Liver (tissue), 9 donors: ENCODE data around the gene CHST14. TPM values are rescaled to one million over a fixed set of nuclear protein-coding genes. Genes with fewer than 3 reads are reported as not detected.
A peak's percentile ranks its signal among the peaks of the same experiment; 100 is the strongest.

Experiments
- DNase-seq: peaks from one replicate; pipeline ENCODE4 v3.0.0-alpha.2; 2017; ENCODE audit warnings: low spot score
- H3K27ac ChIP-seq, 2 donors: one replicate each; pipeline ENCODE4 v1.7.0; 2013; ENCODE audit warnings: inconsistent platforms in 2 of 2, low read length in 2 of 2, control low read depth in 1 of 2, low read depth in 1 of 2, mild to moderate bottlenecking in 1 of 2
- H3K27me3 ChIP-seq, 4 donors: one replicate each; pipeline versions ENCODE4 v1.6.1 to v1.7.0; 2013; ENCODE audit warnings: low read length in 3 of 4, inconsistent platforms in 1 of 4, mild to moderate bottlenecking in 1 of 4, moderate library complexity in 1 of 4; ENCODE audit not compliant: control insufficient read depth in 4 of 4, insufficient read depth in 4 of 4
- H3K36me3 ChIP-seq, 4 donors: one replicate each; pipeline versions ENCODE4 v1.6.1 to v1.7.0; 2013; ENCODE audit warnings: low read length in 3 of 4, mild to moderate bottlenecking in 3 of 4, low read depth in 1 of 4, moderate library complexity in 1 of 4; ENCODE audit not compliant: control insufficient read depth in 4 of 4, insufficient read depth in 3 of 4
- H3K4me1 ChIP-seq, 4 donors: one replicate each; pipeline versions ENCODE4 v1.6.1 to v1.7.0; 2013; ENCODE audit warnings: low read length in 3 of 4, mild to moderate bottlenecking in 3 of 4, moderate library complexity in 1 of 4; ENCODE audit not compliant: control insufficient read depth in 4 of 4, insufficient read depth in 4 of 4
- H3K4me3 ChIP-seq, 3 donors: one replicate each; pipeline versions ENCODE4 v1.6.1 to v1.7.0; 2013; ENCODE audit warnings: low read length in 3 of 3, control low read depth in 1 of 3, low read depth in 1 of 3, mild to moderate bottlenecking in 1 of 3
- H3K9ac ChIP-seq, 2 donors: one replicate each; pipeline ENCODE4 v1.7.0; 2013; ENCODE audit warnings: low read length in 2 of 2, mild to moderate bottlenecking in 2 of 2, moderate library complexity in 2 of 2, control low read depth in 1 of 2, low read depth in 1 of 2
- H3K9me3 ChIP-seq, 4 donors: one replicate each; pipeline versions ENCODE4 v1.6.1 to v1.7.0; 2013; ENCODE audit warnings: low read length in 3 of 4; ENCODE audit not compliant: control insufficient read depth in 4 of 4
- ATF3 ChIP-seq: IDR thresholded peaks from 2 replicates; pipeline ENCODE4 v1.6.1; 2016; ENCODE audit warnings: antibody characterized with exemption
- CTCF ChIP-seq: fragments of 150-350 bp; IDR thresholded peaks from 2 replicates; pipeline ENCODE4 v1.5.1; 2017; ENCODE audit warnings: improper control_type of control experiment, low read depth, low read length; ENCODE audit not compliant: missing input control
- EGR1 ChIP-seq, 2 donors: IDR thresholded peaks; 2 replicates each; pipeline ENCODE4 v1.6.1; 2016 to 2018; ENCODE audit warnings: antibody characterized with exemption in 2 of 2, low read depth in 2 of 2
- FOXA1 ChIP-seq: IDR thresholded peaks from 2 replicates; pipeline ENCODE4 v1.6.1; 2016; ENCODE audit warnings: antibody characterized with exemption
- FOXA2 ChIP-seq: IDR thresholded peaks from 2 replicates; pipeline ENCODE4 v1.6.1; 2016; ENCODE audit warnings: antibody characterized with exemption
- GABPA ChIP-seq, 2 donors: IDR thresholded peaks in 1 of 2; conservative IDR thresholded peaks in 1 of 2; 2 replicates each; pipeline ENCODE4 v1.6.1; 2016; ENCODE audit warnings: antibody characterized with exemption in 2 of 2, mild to moderate bottlenecking in 1 of 2, moderate library complexity in 1 of 2
- HNF4A ChIP-seq, 2 donors: conservative IDR thresholded peaks; 2 replicates each; pipeline ENCODE4 v1.6.1; 2016; ENCODE audit warnings: antibody characterized with exemption in 2 of 2, mild to moderate bottlenecking in 2 of 2
- HNF4G ChIP-seq: IDR thresholded peaks from 2 replicates; pipeline ENCODE4 v1.6.1; 2016; ENCODE audit warnings: antibody characterized with exemption
- JUND ChIP-seq, 2 donors: IDR thresholded peaks; 2 replicates each; pipeline ENCODE4 v1.6.1; 2016; ENCODE audit warnings: antibody characterized with exemption in 2 of 2
- MAX ChIP-seq: IDR thresholded peaks from 2 replicates; pipeline ENCODE4 v1.6.1; 2016; ENCODE audit warnings: antibody characterized with exemption
- NR2F2 ChIP-seq: IDR thresholded peaks from 2 replicates; pipeline ENCODE4 v1.6.1; 2016; ENCODE audit warnings: antibody characterized with exemption
- RAD21 ChIP-seq, 2 donors: IDR thresholded peaks; 2 replicates each; pipeline ENCODE4 v1.6.1; 2016; ENCODE audit warnings: antibody characterized with exemption in 2 of 2, mild to moderate bottlenecking in 2 of 2
- RXRA ChIP-seq, 2 donors: IDR thresholded peaks; 2 replicates each; pipeline ENCODE4 v1.6.1; 2017 to 2018; ENCODE audit warnings: antibody characterized with exemption in 2 of 2, mild to moderate bottlenecking in 1 of 2
- SP1 ChIP-seq: IDR thresholded peaks from 2 replicates; pipeline ENCODE4 v1.6.1; 2018; ENCODE audit warnings: antibody characterized with exemption, mild to moderate bottlenecking
- TAF1 ChIP-seq: conservative IDR thresholded peaks from 2 replicates; pipeline ENCODE4 v1.6.1; 2016; ENCODE audit warnings: antibody characterized with exemption, mild to moderate bottlenecking
- YY1 ChIP-seq: IDR thresholded peaks from 2 replicates; pipeline ENCODE4 v1.6.1; 2016; ENCODE audit warnings: antibody characterized with exemption, mild to moderate bottlenecking
- ZBTB33 ChIP-seq: IDR thresholded peaks from 2 replicates; pipeline ENCODE4 v1.6.1; 2016; ENCODE audit warnings: antibody characterized with exemption
- WGBS: extraction: QIAGEN DNeasy Blood & Tissue Kit; methylation state at CpG from one replicate; pipeline ENCODE4 v1.1.7; 2013; 5-methylcytosine and 5-hydroxymethylcytosine counted together
- polyA plus RNA-seq, 2 donors: library from polyadenylated mRNA; stranded (reverse) in 1 of 2; unstranded in 1 of 2; fragments of 200-250 nt in 1 of 2; fragments of >200 nt in 1 of 2; fragmentation: Nextera tagmentation in 1 of 2; extraction: Ambion mirVana in 1 of 2; gene quantifications; one replicate each; pipeline versions ENCODE4 v1.2.1 to v1.2.3, GENCODE V29; 2013 to 2015
- total RNA-seq, 2 donors: library from RNA; depleted of rRNA; stranded (reverse); fragments of >200 nt; gene quantifications; one replicate each; pipeline ENCODE4 v1.2.3, GENCODE V29; 2014
- donor health status: healthy.
- donor health status: healthy.
- donor health status: healthy.
- donor health status: healthy.
- donor health status: healthy.

Gene CHST14
- total and polyA plus RNA-seq, 4 donors, result 2.3 to 5.3 (median 3.1) TPM

- no peak overlapping the region for H3K27ac ChIP-seq
- DNase-seq, result no peak
- H3K9ac ChIP-seq, result no peak overlapping the region
- H3K4me1 ChIP-seq, result peaks cover 10 to 25% (median 19%) of the 10 kb centered on the region in 4 donors
- TF ChIP-seq RXRA (IDR thresholded peaks at IDR 0.05) (no peak), SP1 (no peak), ATF3 (no peak), HNF4G (no peak), YY1 (no peak), FOXA1 (no peak), CTCF (no peak), FOXA2 (no peak)
- no peaks in the 10 kb centered on the region for H3K36me3 ChIP-seq
- H3K4me3 ChIP-seq, result peak overlapping the region in 1 of 3 donors; percentile 12
- 2% methylated on average over 39 of the region's 39 CpGs for WGBS
- no peaks in the 10 kb centered on the region for H3K9me3 ChIP-seq
- H3K27me3 ChIP-seq, result peaks cover 0 to 6% (median 0%) of the 10 kb centered on the region in 4 donors
Measured at GRCh38 chr15:40436116-40436891, 34.5 kb upstream of the CHST14 start.

GRCh38 chr15:40436892-40437751 is 33.7 kb upstream of the CHST14 start:
- no peak overlapping the region for H3K9ac ChIP-seq
- 13% methylated on average over 17 of the region's 17 CpGs for WGBS
- peak overlapping the region in 1 of 3 donors; percentile 12 for H3K4me3 ChIP-seq
- H3K27me3 ChIP-seq, result peaks cover 0 to 6% (median 0%) of the 10 kb centered on the region in 4 donors
- no peak for DNase-seq
- no peak overlapping the region for H3K27ac ChIP-seq
- H3K9me3 ChIP-seq, result no peaks in the 10 kb centered on the region
- no peak for TF ChIP-seq FOXA2
- TF ChIP-seq ATF3, result no peak
- no peak for TF ChIP-seq MAX
- TF ChIP-seq EGR1 (IDR thresholded peaks at IDR 0.05; ENCODE audit: low read depth in 2 of 2), result no peak
- no peak for TF ChIP-seq FOXA1
- no peak for TF ChIP-seq ZBTB33
- no peak for TF ChIP-seq YY1
- TF ChIP-seq NR2F2, result no peak
- TF ChIP-seq RAD21 (IDR thresholded peaks at IDR 0.05), result no peak
- no peak for TF ChIP-seq HNF4G
- TF ChIP-seq GABPA (IDR thresholded peaks at IDR 0.05 in 1 of 2, conservative IDR thresholded peaks at IDR 0.05 in 1 of 2), result no peak
- no peak for TF ChIP-seq TAF1
- TF ChIP-seq RXRA (IDR thresholded peaks at IDR 0.05), result no peak
- no peak for TF ChIP-seq JUND (IDR thresholded peaks at IDR 0.05)
- no peak for TF ChIP-seq HNF4A (conservative IDR thresholded peaks at IDR 0.05)
- no peak for TF ChIP-seq SP1
- TF ChIP-seq CTCF, result no peak
- H3K36me3 ChIP-seq, result no peaks in the 10 kb centered on the region
- peaks cover 10 to 25% (median 19%) of the 10 kb centered on the region in 4 donors for H3K4me1 ChIP-seq
